Panc1 (cell line): ENCODE data around the gene MAJIN. TPM values are rescaled to one million over a fixed set of nuclear protein-coding genes. Genes with fewer than 3 reads are reported as not detected.

Experiments used
- ATAC-seq: fragments of 200-7000 bp; cut with Tn5 transposase; 2 replicates; pipeline ENCODE4 v1.9.1; 2020; ENCODE audit warnings: mild to moderate bottlenecking, moderate library complexity
- BruUV-seq: library from RNA; stranded (reverse); fragments of 400-500 nt; replicated peaks from 2 replicates; lab custom pipeline; 2021; lab: Mats Ljungman, UMichigan
- CTCF ChIA-PET: fragments of 300-600 bp; sonication (Branson Sonifier 250); formaldehyde crosslinking; loops from one replicate; lab custom pipeline; 2022; ENCODE audit warnings: antibody characterized with exemption; lab: Charles Lee
- POLR2A ChIA-PET: fragments of 300-600 bp; sonication (Branson Sonifier 250); formaldehyde crosslinking; loops from one replicate; lab custom pipeline; 2022; ENCODE audit warnings: antibody characterized with exemption; lab: Charles Lee
- DNase-seq: peaks from one replicate; pipeline ENCODE4 v3.0.0-alpha.2; 2010; ENCODE audit warnings: low read depth, low spot score
- H3K27ac ChIP-seq: 2 replicates; pipeline ENCODE4 v1.5.1; 2011; ENCODE audit warnings: mild to moderate bottlenecking, low read length, inconsistent platforms
- H3K27me3 ChIP-seq: fragments of 200-500 bp; sonication (Bioruptor generic); 2 replicates; pipeline ENCODE4 v1.6.0; 2014; ENCODE audit warnings: low read length, inconsistent platforms; ENCODE audit not compliant: control insufficient read depth, insufficient read depth
- H3K36me3 ChIP-seq: fragments of 200-500 bp; sonication (Bioruptor generic); 2 replicates; pipeline ENCODE4 v1.5.1; 2014; ENCODE audit warnings: inconsistent platforms, mild to moderate bottlenecking, low read length, moderate library complexity; ENCODE audit not compliant: control insufficient read depth, insufficient read depth
- H3K4me1 ChIP-seq: 2 replicates; pipeline ENCODE4 v1.5.1; 2011; ENCODE audit warnings: inconsistent platforms, mild to moderate bottlenecking, low read length, moderate library complexity; ENCODE audit not compliant: control insufficient read depth, insufficient read depth
- H3K4me3 ChIP-seq, 2 experiments: 2 replicates each; pipeline ENCODE4 v1.5.1; 2011 to 2012; ENCODE audit warnings: low read depth in 2 of 2, low read length in 2 of 2, mild to moderate bottlenecking in 2 of 2, inconsistent platforms in 1 of 2, moderate library complexity in 1 of 2
- H3K9me3 ChIP-seq: fragments of 200-500 bp; sonication (Bioruptor generic); 2 replicates; pipeline ENCODE4 v1.5.1; 2014; ENCODE audit warnings: low read depth, mild to moderate bottlenecking, inconsistent platforms, low read length, moderate library complexity; ENCODE audit not compliant: control insufficient read depth, insufficient read depth
- POLR2AphosphoS5 ChIP-seq: IDR thresholded peaks from 2 replicates; pipeline ENCODE4 v1.6.1; 2012; ENCODE audit warnings: mild to moderate bottlenecking, low read depth, low read length, moderate library complexity
- SIN3A ChIP-seq: IDR thresholded peaks from 2 replicates; pipeline ENCODE4 v1.6.1; 2012; ENCODE audit warnings: low read depth, mild to moderate bottlenecking, low read length, moderate library complexity, borderline replicate concordance; ENCODE audit not compliant: insufficient read depth
- TCF7L2 ChIP-seq: IDR thresholded peaks from 2 replicates; pipeline ENCODE4 v1.6.1; 2011; ENCODE audit warnings: mild to moderate bottlenecking, low read depth, low read length, inconsistent platforms
- in situ Hi-C: cut with HindIII; loops from 2 replicates; pipeline ENCODE4 v1.10.0; 2016; ENCODE audit warnings: low sequenced_read_pairs, low pct_unique_long_range_greater_than_20kb
- intact Hi-C: fragments of 100-400 bp; cut with micrococcal nuclease; formaldehyde crosslinking; loops from one replicate; pipeline ENCODE4 v1.10.0; 2022; ENCODE audit not compliant: unreplicated experiment
- total RNA-seq: library from RNA; stranded (reverse); gene quantifications from one replicate; pipeline ENCODE4 v1.2.1, GENCODE V29; 2021; ENCODE audit not compliant: unreplicated experiment
- TF ChIP-seq, protein P1 (sequence below), 2 experiments: IDR thresholded peaks; 2 replicates each; pipeline ENCODE4 v1.6.1; 2011 to 2012; ENCODE audit warnings: low read depth in 2 of 2, control low read depth in 1 of 2, low read length in 1 of 2, mild to moderate bottlenecking in 1 of 2, moderate library complexity in 1 of 2; ENCODE audit not compliant: insufficient read depth in 1 of 2
- TF ChIP-seq, protein P2 (sequence below): fragments of 450-650 bp; IDR thresholded peaks from 2 replicates; pipeline ENCODE4 v1.5.1; 2017; ENCODE audit warnings: mild to moderate bottlenecking

MAJIN gene
- total RNA-seq, 1 experiment from 2014 or later, result not detected

DNA sequence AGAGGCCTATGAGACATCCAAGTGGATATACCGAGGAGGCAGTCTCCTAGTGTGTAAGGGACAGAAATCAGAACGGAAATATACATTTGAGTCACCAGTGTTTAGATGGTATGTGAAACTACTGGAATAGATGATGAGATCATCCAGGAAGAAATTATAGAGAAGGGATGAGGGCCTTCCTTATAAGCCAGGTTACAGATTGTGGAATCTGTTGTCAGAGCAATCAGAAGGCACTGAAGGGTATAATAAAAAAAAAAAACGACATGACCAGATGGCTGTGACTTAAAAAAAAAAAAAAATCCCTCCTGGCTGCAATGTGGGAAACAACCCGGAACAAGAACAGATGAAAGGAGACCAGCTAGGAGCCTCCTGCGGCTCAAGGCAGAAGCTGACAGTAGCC, 2.7 kb downstream of the MAJIN start:
- TF ChIP-seq, protein P1, sequence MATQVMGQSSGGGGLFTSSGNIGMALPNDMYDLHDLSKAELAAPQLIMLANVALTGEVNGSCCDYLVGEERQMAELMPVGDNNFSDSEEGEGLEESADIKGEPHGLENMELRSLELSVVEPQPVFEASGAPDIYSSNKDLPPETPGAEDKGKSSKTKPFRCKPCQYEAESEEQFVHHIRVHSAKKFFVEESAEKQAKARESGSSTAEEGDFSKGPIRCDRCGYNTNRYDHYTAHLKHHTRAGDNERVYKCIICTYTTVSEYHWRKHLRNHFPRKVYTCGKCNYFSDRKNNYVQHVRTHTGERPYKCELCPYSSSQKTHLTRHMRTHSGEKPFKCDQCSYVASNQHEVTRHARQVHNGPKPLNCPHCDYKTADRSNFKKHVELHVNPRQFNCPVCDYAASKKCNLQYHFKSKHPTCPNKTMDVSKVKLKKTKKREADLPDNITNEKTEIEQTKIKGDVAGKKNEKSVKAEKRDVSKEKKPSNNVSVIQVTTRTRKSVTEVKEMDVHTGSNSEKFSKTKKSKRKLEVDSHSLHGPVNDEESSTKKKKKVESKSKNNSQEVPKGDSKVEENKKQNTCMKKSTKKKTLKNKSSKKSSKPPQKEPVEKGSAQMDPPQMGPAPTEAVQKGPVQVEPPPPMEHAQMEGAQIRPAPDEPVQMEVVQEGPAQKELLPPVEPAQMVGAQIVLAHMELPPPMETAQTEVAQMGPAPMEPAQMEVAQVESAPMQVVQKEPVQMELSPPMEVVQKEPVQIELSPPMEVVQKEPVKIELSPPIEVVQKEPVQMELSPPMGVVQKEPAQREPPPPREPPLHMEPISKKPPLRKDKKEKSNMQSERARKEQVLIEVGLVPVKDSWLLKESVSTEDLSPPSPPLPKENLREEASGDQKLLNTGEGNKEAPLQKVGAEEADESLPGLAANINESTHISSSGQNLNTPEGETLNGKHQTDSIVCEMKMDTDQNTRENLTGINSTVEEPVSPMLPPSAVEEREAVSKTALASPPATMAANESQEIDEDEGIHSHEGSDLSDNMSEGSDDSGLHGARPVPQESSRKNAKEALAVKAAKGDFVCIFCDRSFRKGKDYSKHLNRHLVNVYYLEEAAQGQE (IDR thresholded peaks at IDR 0.05; ENCODE audit: insufficient read depth in 1 of 2, low read depth in 2 of 2, low read length in 1 of 2), result no peak
- TF ChIP-seq POLR2AphosphoS5 (no peak), TCF7L2 (no peak), SIN3A (no peak)
- TF ChIP-seq, protein P2, sequence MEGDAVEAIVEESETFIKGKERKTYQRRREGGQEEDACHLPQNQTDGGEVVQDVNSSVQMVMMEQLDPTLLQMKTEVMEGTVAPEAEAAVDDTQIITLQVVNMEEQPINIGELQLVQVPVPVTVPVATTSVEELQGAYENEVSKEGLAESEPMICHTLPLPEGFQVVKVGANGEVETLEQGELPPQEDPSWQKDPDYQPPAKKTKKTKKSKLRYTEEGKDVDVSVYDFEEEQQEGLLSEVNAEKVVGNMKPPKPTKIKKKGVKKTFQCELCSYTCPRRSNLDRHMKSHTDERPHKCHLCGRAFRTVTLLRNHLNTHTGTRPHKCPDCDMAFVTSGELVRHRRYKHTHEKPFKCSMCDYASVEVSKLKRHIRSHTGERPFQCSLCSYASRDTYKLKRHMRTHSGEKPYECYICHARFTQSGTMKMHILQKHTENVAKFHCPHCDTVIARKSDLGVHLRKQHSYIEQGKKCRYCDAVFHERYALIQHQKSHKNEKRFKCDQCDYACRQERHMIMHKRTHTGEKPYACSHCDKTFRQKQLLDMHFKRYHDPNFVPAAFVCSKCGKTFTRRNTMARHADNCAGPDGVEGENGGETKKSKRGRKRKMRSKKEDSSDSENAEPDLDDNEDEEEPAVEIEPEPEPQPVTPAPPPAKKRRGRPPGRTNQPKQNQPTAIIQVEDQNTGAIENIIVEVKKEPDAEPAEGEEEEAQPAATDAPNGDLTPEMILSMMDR, result no peak
- in situ Hi-C loops (no loop called here), intact Hi-C loops (no loop called here)
- no peak overlapping the region for H3K27ac ChIP-seq
- no TSS peak for BruUV-seq
- CTCF ChIA-PET, result no interaction called here
- no peaks in the 10 kb centered on the region for H3K36me3 ChIP-seq
- POLR2A ChIA-PET, result interaction anchor here (0.6 kb wide), 1 partner anchor 66 kb away, joined by 3 read pairs; no protein-coding TSS in a partner anchor
- H3K4me3 ChIP-seq, result no peak overlapping the region
- H3K4me1 ChIP-seq, result no peaks in the 10 kb centered on the region
- no peaks in the 10 kb centered on the region for H3K9me3 ChIP-seq
- ATAC-seq (peak; percentile 50), DNase-seq (peak; percentile 65)
- no peaks in the 10 kb centered on the region for H3K27me3 ChIP-seq

DNA sequence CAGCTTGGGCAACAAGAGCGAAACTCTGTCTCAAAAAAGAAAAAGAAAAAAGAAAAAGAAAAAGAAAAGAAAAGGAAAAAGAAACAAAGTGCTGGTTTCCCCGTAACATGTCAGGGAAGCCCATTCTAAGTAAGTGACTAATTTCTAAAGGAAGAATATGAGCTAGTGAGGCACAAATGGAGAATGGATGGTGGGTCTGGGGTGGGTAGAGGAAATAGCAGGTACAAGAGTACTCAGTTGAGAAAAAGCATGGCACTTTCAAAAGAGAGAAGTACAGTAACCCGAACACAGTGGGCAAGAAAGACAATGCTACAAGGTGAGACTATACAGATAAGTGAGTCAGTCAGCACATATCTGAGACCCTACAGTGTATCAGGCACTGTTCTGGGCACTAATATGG, 4.5 kb downstream of the MAJIN start:
- H3K9me3 ChIP-seq, result no peaks in the 10 kb centered on the region
- no peaks in the 10 kb centered on the region for H3K4me1 ChIP-seq
- in situ Hi-C loops, result no loop called here
- TF ChIP-seq SIN3A (no peak), POLR2AphosphoS5 (no peak), TCF7L2 (no peak)
- TF ChIP-seq, protein P2, result no peak
- TF ChIP-seq, protein P1 (IDR thresholded peaks at IDR 0.05; ENCODE audit: insufficient read depth in 1 of 2, low read depth in 2 of 2, low read length in 1 of 2), result no peak
- no TSS peak for BruUV-seq
- no peak overlapping the region for H3K4me3 ChIP-seq
- no peak overlapping the region for H3K27ac ChIP-seq
- no peaks in the 10 kb centered on the region for H3K27me3 ChIP-seq
- POLR2A ChIA-PET, result no interaction called here
- DNase-seq, result no peak
- CTCF ChIA-PET, result no interaction called here
- H3K36me3 ChIP-seq, result no peaks in the 10 kb centered on the region
- intact Hi-C loops, result no loop called here
- no peak for ATAC-seq
